Neural cell (in vitro differentiated cells): Measurements from ENCODE around the gene GRIP1. TPM values are rescaled to one million over a fixed set of nuclear protein-coding genes. Genes with fewer than 3 reads are reported as not detected.

Experiments
- H2AFZ ChIP-seq: fragments of 200-600, 300-800 bp; sonication (generic), shearing (Covaris generic); 2 replicates; pipeline ENCODE4 v1.6.0; 2014; ENCODE audit warnings: low read depth, mild to moderate bottlenecking, antibody characterized with exemption, low read length, moderate library complexity
- H3F3A ChIP-seq: fragments of 200-600 bp; shearing (Covaris generic); 2 replicates; pipeline ENCODE4 v1.6.1; 2016; ENCODE audit warnings: mild to moderate bottlenecking, moderate library complexity, mixed read lengths, antibody characterized with exemption, low read length; ENCODE audit not compliant: insufficient read depth, poor library complexity, severe bottlenecking
- H3K27ac ChIP-seq: fragments of 200-600, 300-800 bp; sonication (generic), shearing (Covaris generic); 2 replicates; pipeline ENCODE4 v1.5.1; 2014; ENCODE audit warnings: mild to moderate bottlenecking, low read length, moderate library complexity
- H3K27me3 ChIP-seq: fragments of 300-800, 200-600 bp; sonication (generic), shearing (Covaris generic); 2 replicates; pipeline ENCODE4 v1.6.0; 2014; ENCODE audit warnings: mild to moderate bottlenecking, low read depth, low read length, moderate library complexity; ENCODE audit not compliant: insufficient read depth
- H3K36me3 ChIP-seq: fragments of 300-800, 200-600 bp; sonication (generic), shearing (Covaris generic); 2 replicates; pipeline ENCODE4 v1.5.1; 2014; ENCODE audit warnings: mild to moderate bottlenecking, antibody characterized with exemption, low read length, moderate library complexity; ENCODE audit not compliant: insufficient read depth
- H3K4me2 ChIP-seq: fragments of 300-800, 200-600 bp; sonication (generic), shearing (Covaris generic); 2 replicates; pipeline ENCODE4 v1.6.0; 2014; ENCODE audit warnings: mild to moderate bottlenecking, low read length
- H3K4me3 ChIP-seq: fragments of 300-800, 200-600 bp; sonication (generic), shearing (Covaris generic); 2 replicates; pipeline ENCODE4 v1.5.1; 2014; ENCODE audit warnings: mild to moderate bottlenecking, low read length, moderate library complexity
- H3K79me2 ChIP-seq: fragments of 200-600 bp; shearing (Covaris generic); replicated peaks from 2 replicates; pipeline ENCODE4 v1.6.0; 2014; ENCODE audit warnings: mild to moderate bottlenecking, low read length, moderate library complexity; ENCODE audit not compliant: insufficient read depth
- H3K9ac ChIP-seq: fragments of 300-800, 200-600 bp; sonication (generic), shearing (Covaris generic); 2 replicates; pipeline ENCODE4 v1.6.1; 2016; ENCODE audit warnings: mild to moderate bottlenecking, low read length, mixed read lengths
- H3K9me2 ChIP-seq: fragments of 200-600 bp; shearing (Covaris generic); 2 replicates; pipeline ENCODE4 v1.6.1; 2016; ENCODE audit warnings: mild to moderate bottlenecking, low read length, mixed read lengths; ENCODE audit not compliant: insufficient read depth
- H3K9me3 ChIP-seq: fragments of 200-600, 300-800 bp; sonication (generic), shearing (Covaris generic); 2 replicates; pipeline ENCODE4 v1.6.1; 2016; ENCODE audit warnings: mild to moderate bottlenecking, mixed run types, low read length, moderate library complexity, mixed read lengths
- H4K20me1 ChIP-seq: fragments of 200-600 bp; shearing (Covaris generic); 2 replicates; pipeline ENCODE4 v1.6.1; 2016; ENCODE audit warnings: mild to moderate bottlenecking, mixed run types; ENCODE audit not compliant: insufficient read depth
- CTCF ChIP-seq: fragments of 450-650 bp; IDR thresholded peaks from 2 replicates; pipeline ENCODE4 v1.5.1; 2014; ENCODE audit warnings: antibody characterized with exemption, mild to moderate bottlenecking, moderate library complexity; ENCODE audit not compliant: poor library complexity, severe bottlenecking
- EP300 ChIP-seq: fragments of 450-650 bp; conservative IDR thresholded peaks from 2 replicates; pipeline ENCODE4 v1.6.1; 2014; ENCODE audit warnings: antibody characterized with exemption, mild to moderate bottlenecking, moderate library complexity; ENCODE audit not compliant: poor library complexity, severe bottlenecking
- EZH2 ChIP-seq: fragments of 200-600, 300-800 bp; shearing (Covaris generic), sonication (generic); IDR thresholded peaks from 2 replicates; pipeline ENCODE4 v1.6.1; 2014; ENCODE audit warnings: antibody characterized with exemption, low read length, borderline replicate concordance, mild to moderate bottlenecking; ENCODE audit not compliant: insufficient read depth, poor library complexity, severe bottlenecking
- MXI1 ChIP-seq: fragments of 450-650 bp; conservative IDR thresholded peaks from 2 replicates; pipeline ENCODE4 v1.6.1; 2014; ENCODE audit warnings: antibody characterized with exemption, mild to moderate bottlenecking; ENCODE audit not compliant: poor library complexity, severe bottlenecking
- POLR2AphosphoS5 ChIP-seq: IDR thresholded peaks from 2 replicates; pipeline ENCODE4 v1.6.1; 2012
- RAD21 ChIP-seq: fragments of 450-650 bp; conservative IDR thresholded peaks from 2 replicates; pipeline ENCODE4 v1.6.1; 2014; ENCODE audit warnings: antibody characterized with exemption, mild to moderate bottlenecking, moderate library complexity
- REST ChIP-seq: IDR thresholded peaks from 2 replicates; pipeline ENCODE4 v1.6.1; 2012; ENCODE audit warnings: borderline replicate concordance
- SMC3 ChIP-seq: fragments of 450-650 bp; conservative IDR thresholded peaks from 2 replicates; pipeline ENCODE4 v1.6.1; 2014; ENCODE audit warnings: antibody characterized with exemption, mild to moderate bottlenecking, moderate library complexity; ENCODE audit not compliant: poor library complexity
- TAF1 ChIP-seq: IDR thresholded peaks from 2 replicates; pipeline ENCODE4 v1.6.1; 2012; ENCODE audit warnings: low read depth
- polyA plus RNA-seq: library from polyadenylated mRNA; depleted of rRNA; stranded (reverse); fragments of >200 nt; gene quantifications from 2 replicates; pipeline ENCODE4 v1.2.3, GENCODE V29; 2014

Gene GRIP1
- polyA plus RNA-seq, 1 donor from 2014 or later, result 41.1 TPM

GRCh38 chr12:66359300-66359699 lies 319.6 kb downstream of the GRIP1 start:
- H3K9me3 ChIP-seq, result no peaks in the 10 kb centered on the region
- TF ChIP-seq EZH2, result no peak
- no peak for TF ChIP-seq POLR2AphosphoS5
- no peak for TF ChIP-seq REST
- TF ChIP-seq CTCF, result no peak
- TF ChIP-seq MXI1, result no peak
- no peak for TF ChIP-seq TAF1
- TF ChIP-seq EP300, result no peak
- TF ChIP-seq SMC3, result no peak
- TF ChIP-seq RAD21, result no peak

GRCh38 chr12:66354291-66354690 lies 324.6 kb downstream of the GRIP1 start:
- no peaks in the 10 kb centered on the region for H3K9me3 ChIP-seq
- H3F3A ChIP-seq, result no peaks in the 10 kb centered on the region
- no peak overlapping the region for H3K27ac ChIP-seq
- H3K27me3 ChIP-seq, result no peaks in the 10 kb centered on the region
- no peak overlapping the region for H2AFZ ChIP-seq
- no peaks in the 10 kb centered on the region for H3K9me2 ChIP-seq
- H3K79me2 ChIP-seq, result no peaks in the 10 kb centered on the region
- no peaks in the 10 kb centered on the region for H4K20me1 ChIP-seq
- H3K36me3 ChIP-seq, result no peaks in the 10 kb centered on the region
- H3K9ac ChIP-seq, result no peak overlapping the region
- no peak overlapping the region for H3K4me2 ChIP-seq
- no peak overlapping the region for H3K4me3 ChIP-seq
- TF ChIP-seq SMC3 (no peak), CTCF (no peak), RAD21 (no peak), EZH2 (no peak), REST (no peak), TAF1 (no peak), POLR2AphosphoS5 (no peak), MXI1 (no peak), EP300 (no peak)

More at GRCh38 chr12:66359300-66359699, 319.6 kb downstream of the GRIP1 start:
- Histone ChIP-seq H3K36me3 (no peaks in the 10 kb centered on the region), H3F3A (no peaks in the 10 kb centered on the region), H3K9me2 (no peaks in the 10 kb centered on the region), H3K27ac (no peak overlapping the region), H2AFZ (no peak overlapping the region), H3K79me2 (no peaks in the 10 kb centered on the region), H3K9ac (no peak overlapping the region), H3K27me3 (no peaks in the 10 kb centered on the region), H3K4me2 (no peak overlapping the region), H4K20me1 (no peaks in the 10 kb centered on the region), H3K4me3 (no peak overlapping the region)
